ENCODE measurements around the gene PDCL3.

The PDCL3 gene

DNA sequence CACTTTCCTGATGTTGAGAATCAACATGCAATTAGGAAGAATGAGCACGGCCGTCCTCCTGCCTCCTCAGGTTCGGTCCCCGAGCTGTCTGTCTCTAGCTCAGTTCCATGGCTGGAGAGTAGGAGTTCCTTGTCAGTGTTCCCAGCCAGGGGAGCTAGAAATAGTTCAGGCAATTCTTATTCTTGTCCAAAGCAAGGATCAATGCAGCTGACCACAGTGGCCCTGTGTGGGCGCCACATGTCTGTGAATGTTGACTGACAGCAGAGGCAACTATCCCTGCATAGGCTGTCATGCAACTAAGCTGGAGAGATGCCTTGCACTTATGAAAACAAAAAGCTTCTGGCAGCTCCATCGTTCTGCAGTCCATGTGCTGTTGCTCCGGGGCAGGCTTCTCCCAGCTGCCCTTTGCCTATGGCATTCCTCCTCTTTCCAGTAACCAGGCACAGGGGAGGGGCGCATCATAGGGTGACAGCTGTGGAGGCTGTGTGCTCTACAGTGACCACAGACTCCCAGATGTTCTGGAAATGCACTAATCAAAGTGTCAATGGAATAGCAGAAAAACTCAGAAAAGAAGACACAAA, 58.7 kb downstream of the PDCL3 start:
- TF ChIP-seq, protein P1, sequence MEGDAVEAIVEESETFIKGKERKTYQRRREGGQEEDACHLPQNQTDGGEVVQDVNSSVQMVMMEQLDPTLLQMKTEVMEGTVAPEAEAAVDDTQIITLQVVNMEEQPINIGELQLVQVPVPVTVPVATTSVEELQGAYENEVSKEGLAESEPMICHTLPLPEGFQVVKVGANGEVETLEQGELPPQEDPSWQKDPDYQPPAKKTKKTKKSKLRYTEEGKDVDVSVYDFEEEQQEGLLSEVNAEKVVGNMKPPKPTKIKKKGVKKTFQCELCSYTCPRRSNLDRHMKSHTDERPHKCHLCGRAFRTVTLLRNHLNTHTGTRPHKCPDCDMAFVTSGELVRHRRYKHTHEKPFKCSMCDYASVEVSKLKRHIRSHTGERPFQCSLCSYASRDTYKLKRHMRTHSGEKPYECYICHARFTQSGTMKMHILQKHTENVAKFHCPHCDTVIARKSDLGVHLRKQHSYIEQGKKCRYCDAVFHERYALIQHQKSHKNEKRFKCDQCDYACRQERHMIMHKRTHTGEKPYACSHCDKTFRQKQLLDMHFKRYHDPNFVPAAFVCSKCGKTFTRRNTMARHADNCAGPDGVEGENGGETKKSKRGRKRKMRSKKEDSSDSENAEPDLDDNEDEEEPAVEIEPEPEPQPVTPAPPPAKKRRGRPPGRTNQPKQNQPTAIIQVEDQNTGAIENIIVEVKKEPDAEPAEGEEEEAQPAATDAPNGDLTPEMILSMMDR (IDR thresholded peaks at IDR 0.05; ENCODE audit: poor library complexity, severe bottlenecking), result no peak
- DNase-seq (ENCODE audit: low spot score) (no peak), ATAC-seq (ENCODE audit: low read depth) (no peak)
- H3K27me3 ChIP-seq (ENCODE audit: insufficient read depth, poor library complexity, severe bottlenecking), result no peaks in the 10 kb centered on the region
- H3K36me3 ChIP-seq (ENCODE audit: low read depth), result no peaks in the 10 kb centered on the region
- H3K4me1 ChIP-seq (ENCODE audit: insufficient read depth, poor library complexity, severe bottlenecking), result no peaks in the 10 kb centered on the region
- no peaks in the 10 kb centered on the region for H3K9me3 ChIP-seq (ENCODE audit: severe bottlenecking)
- no peak overlapping the region for H3K4me3 ChIP-seq (ENCODE audit: severe bottlenecking)
- no peak overlapping the region for H3K27ac ChIP-seq (ENCODE audit: poor library complexity, severe bottlenecking)

DNA sequence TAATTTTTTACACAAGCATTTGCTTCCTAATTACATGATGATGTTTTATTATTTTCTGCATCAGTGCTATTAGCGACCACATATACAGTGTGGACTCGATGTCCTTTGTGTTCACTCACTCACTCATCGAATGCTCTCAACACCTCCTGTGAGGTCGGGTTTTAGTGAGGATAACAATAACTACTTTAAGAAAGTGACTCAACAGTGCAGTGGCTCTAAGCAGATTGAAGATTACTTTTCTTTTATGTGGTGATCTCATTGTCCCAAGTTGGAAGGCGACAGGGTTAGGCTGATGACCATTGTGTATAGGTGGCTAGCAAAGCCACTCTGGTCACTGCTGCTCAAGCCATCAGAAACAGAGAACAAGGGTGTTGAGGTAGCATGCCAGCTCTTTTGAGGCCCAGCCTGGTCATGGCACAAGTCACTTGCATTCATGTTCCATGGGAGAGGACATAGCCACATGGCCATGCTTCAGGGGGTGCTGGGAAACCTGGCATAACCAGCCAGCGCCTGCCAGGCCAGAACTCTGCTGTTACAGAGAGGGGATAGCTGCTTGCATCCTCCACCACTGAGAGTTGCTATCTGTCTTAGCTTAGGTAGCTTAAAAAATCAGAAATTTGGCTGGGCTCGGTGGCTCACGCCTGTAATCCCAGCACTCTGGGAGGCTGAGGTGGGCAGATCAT, 60.4 kb downstream of the PDCL3 start:
- no peak overlapping the region for H3K4me3 ChIP-seq (ENCODE audit: severe bottlenecking)

DNA sequence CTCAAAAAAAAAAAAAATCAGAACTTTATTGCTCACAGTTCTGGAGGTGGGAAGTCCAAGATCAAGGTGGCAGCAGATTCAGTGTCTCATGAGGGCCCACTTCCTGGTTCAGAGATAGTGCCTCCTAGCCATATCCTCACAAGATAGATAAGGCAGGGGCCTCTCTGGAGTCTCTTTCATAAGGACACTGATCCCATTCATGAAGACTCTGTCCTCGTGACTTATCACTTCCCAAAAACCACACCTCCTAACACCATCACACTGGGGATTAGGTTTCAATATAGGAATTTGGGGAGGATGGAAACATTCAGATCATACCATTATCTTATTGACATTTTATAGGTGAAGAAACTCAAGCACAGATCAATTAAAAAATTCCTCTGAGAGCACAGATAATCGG, 61.1 kb downstream of the PDCL3 start:
- DNase-seq (ENCODE audit: low spot score) (no peak), ATAC-seq (ENCODE audit: low read depth) (no peak)
- Histone ChIP-seq H3K36me3 (ENCODE audit: low read depth) (no peaks in the 10 kb centered on the region), H3K4me1 (ENCODE audit: insufficient read depth, poor library complexity, severe bottlenecking) (no peaks in the 10 kb centered on the region), H3K4me3 (ENCODE audit: severe bottlenecking) (no peak overlapping the region), H3K9me3 (ENCODE audit: severe bottlenecking) (no peaks in the 10 kb centered on the region), H3K27ac (ENCODE audit: poor library complexity, severe bottlenecking) (no peak overlapping the region), H3K27me3 (ENCODE audit: insufficient read depth, poor library complexity, severe bottlenecking) (no peaks in the 10 kb centered on the region)
- TF ChIP-seq, protein P1 (IDR thresholded peaks at IDR 0.05; ENCODE audit: poor library complexity, severe bottlenecking), result no peak

More for the DNA sequence above, 60.4 kb downstream of the PDCL3 start:
- Histone ChIP-seq H3K4me1 (ENCODE audit: insufficient read depth, poor library complexity, severe bottlenecking) (no peaks in the 10 kb centered on the region), H3K27me3 (ENCODE audit: insufficient read depth, poor library complexity, severe bottlenecking) (no peaks in the 10 kb centered on the region), H3K36me3 (ENCODE audit: low read depth) (no peaks in the 10 kb centered on the region), H3K27ac (ENCODE audit: poor library complexity, severe bottlenecking) (no peak overlapping the region), H3K9me3 (ENCODE audit: severe bottlenecking) (no peaks in the 10 kb centered on the region)
- TF ChIP-seq, protein P1 (IDR thresholded peaks at IDR 0.05; ENCODE audit: poor library complexity, severe bottlenecking), result no peak
- no peak for DNase-seq (ENCODE audit: low spot score)
- ATAC-seq (ENCODE audit: low read depth), result no peak

DNA sequence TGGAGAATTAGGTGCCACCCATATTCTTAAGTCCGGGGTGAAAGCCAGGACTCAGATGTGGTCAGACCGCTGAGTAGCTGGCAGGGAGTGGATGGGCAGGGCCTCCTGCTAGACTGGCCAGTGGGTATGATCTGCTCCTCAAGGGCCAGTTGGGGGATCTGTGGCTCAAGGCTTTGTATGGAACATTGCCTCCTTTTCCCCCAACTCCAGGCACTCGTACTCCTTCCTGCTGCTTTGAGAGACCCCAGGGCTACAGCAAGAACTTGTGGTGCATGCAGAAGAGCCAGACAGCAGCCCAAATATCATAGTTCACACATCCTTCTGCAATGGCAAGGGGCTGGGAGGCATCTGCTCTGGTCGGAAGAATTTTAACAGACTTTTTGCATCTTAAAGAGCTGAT, 61.7 kb downstream of the PDCL3 start:
- Histone ChIP-seq H3K27ac (ENCODE audit: poor library complexity, severe bottlenecking) (no peak overlapping the region), H3K4me1 (ENCODE audit: insufficient read depth, poor library complexity, severe bottlenecking) (no peaks in the 10 kb centered on the region), H3K36me3 (ENCODE audit: low read depth) (no peaks in the 10 kb centered on the region), H3K27me3 (ENCODE audit: insufficient read depth, poor library complexity, severe bottlenecking) (no peaks in the 10 kb centered on the region), H3K4me3 (ENCODE audit: severe bottlenecking) (no peak overlapping the region), H3K9me3 (ENCODE audit: severe bottlenecking) (no peaks in the 10 kb centered on the region)
- DNase-seq (ENCODE audit: low spot score) (no peak), ATAC-seq (ENCODE audit: low read depth) (no peak)
- TF ChIP-seq, protein P1 (IDR thresholded peaks at IDR 0.05; ENCODE audit: poor library complexity, severe bottlenecking), result no peak

DNA sequence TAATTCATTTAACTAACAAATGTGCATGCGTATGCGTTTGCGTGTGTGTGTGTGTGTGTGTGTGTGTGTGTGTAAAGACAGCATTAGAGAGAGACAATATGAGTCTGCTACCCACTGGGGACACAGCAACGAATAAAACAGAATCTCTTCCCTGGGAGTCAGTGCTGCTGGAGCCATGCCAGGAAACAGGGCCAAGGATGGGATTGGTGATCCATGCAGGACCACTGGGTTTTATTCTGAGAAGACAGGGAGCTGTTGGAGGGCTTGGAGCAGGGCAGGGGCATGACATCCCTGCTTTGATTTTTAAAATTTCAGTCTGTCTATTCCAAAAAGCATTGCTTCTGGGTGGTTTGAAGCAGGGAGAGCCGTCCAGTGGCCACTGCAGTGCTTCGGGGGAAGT, 62.9 kb downstream of the PDCL3 start:
- no peak for ATAC-seq (ENCODE audit: low read depth)

More for the DNA sequence above, 62.9 kb downstream of the PDCL3 start:
- Histone ChIP-seq H3K27ac (ENCODE audit: poor library complexity, severe bottlenecking) (no peak overlapping the region), H3K9me3 (ENCODE audit: severe bottlenecking) (no peaks in the 10 kb centered on the region), H3K27me3 (ENCODE audit: insufficient read depth, poor library complexity, severe bottlenecking) (no peaks in the 10 kb centered on the region), H3K4me3 (ENCODE audit: severe bottlenecking) (no peak overlapping the region), H3K4me1 (ENCODE audit: insufficient read depth, poor library complexity, severe bottlenecking) (no peaks in the 10 kb centered on the region), H3K36me3 (ENCODE audit: low read depth) (no peaks in the 10 kb centered on the region)
- TF ChIP-seq, protein P1 (IDR thresholded peaks at IDR 0.05; ENCODE audit: poor library complexity, severe bottlenecking), result no peak
- no peak for DNase-seq (ENCODE audit: low spot score)

Data from RWPE2 (cell line).